Neuron (in vitro differentiated cells): ENCODE results near the gene COQ8A.
"Not testable (repeated sequence)": the region's sequence is repeated elsewhere in the genome, so short reads cannot be mapped to it uniquely, and the experiment has no call there.

Experiments
- H2AFZ ChIP-seq: one replicate; pipeline ENCODE4 v1.6.1; 2013; ENCODE audit warnings: low read depth, mild to moderate bottlenecking, inconsistent platforms, low read length, moderate library complexity
- H3K27me3 ChIP-seq: one replicate; pipeline ENCODE4 v1.6.1; 2013; ENCODE audit warnings: low read length; ENCODE audit not compliant: insufficient read depth
- H3K36me3 ChIP-seq: one replicate; pipeline ENCODE4 v1.6.1; 2013; ENCODE audit warnings: low read length; ENCODE audit not compliant: insufficient read depth
- H3K4me1 ChIP-seq: one replicate; pipeline ENCODE4 v1.6.1; 2013; ENCODE audit warnings: low read length; ENCODE audit not compliant: insufficient read depth
- H3K4me3 ChIP-seq: 2 replicates; pipeline ENCODE4 v1.5.1; 2013; ENCODE audit warnings: mild to moderate bottlenecking, low read length, moderate library complexity
- H3K9me3 ChIP-seq: one replicate; pipeline ENCODE4 v1.6.1; 2013; ENCODE audit warnings: low read length

The COQ8A gene

DNA sequence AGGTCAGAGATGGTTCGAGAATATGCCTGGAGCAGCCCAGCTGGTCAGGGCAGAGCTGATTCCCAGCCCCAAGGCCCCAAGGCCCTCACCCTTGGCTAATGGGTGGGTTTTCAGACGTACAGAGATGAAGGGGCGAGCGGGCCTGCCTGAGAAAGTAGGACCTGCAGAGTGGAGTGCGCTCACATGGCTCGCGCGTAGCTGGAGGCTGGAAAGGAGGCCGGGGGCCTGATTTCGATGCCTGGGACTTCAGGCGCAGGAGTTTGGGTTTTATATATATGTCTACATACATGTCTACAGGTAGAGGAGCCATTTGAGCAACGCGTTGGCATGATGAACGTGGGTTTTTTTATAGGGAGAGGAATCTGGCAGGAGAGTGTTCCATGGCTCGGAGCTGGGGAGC is 8.9 kb downstream of the COQ8A start:
- no peak overlapping the region for H2AFZ ChIP-seq
- H3K4me3 ChIP-seq: no peak overlapping the region
- H3K27me3 ChIP-seq: no peaks in the 10 kb centered on the region
- peaks cover 18% of the 10 kb centered on the region for H3K4me1 ChIP-seq
- H3K36me3 ChIP-seq: no peaks in the 10 kb centered on the region
- H3K9me3 ChIP-seq: no peaks in the 10 kb centered on the region

GRCh38 chr1:226949401-226949800 is 9.3 kb downstream of the COQ8A start:
- H2AFZ ChIP-seq: no peak overlapping the region
- no peaks in the 10 kb centered on the region for H3K27me3 ChIP-seq
- no peak overlapping the region for H3K4me3 ChIP-seq
- H3K36me3 ChIP-seq: no peaks in the 10 kb centered on the region
- H3K9me3 ChIP-seq: no peaks in the 10 kb centered on the region
- H3K4me1 ChIP-seq: peaks cover 21% of the 10 kb centered on the region

DNA sequence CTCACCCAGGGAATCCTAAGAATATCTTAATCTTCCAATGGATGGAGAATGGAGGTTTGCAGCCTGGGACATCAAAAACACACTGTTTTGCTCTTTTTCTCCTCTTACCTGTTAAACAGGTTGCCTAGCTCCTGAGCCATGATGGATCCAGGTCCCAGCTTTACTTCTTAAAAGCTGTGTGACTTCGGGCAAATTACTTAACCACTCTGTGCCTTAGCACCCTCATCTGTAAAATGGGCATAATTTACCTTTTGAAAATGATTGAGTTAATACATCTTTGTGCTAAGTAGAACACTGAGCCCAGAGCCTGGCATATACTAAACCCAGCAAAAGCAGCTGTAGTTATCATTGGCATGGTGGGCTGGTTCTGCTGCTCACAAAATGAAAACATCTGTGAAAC is 10.2 kb downstream of the COQ8A start:
- Histone ChIP-seq H3K4me3 (no peak overlapping the region), H3K36me3 (no peaks in the 10 kb centered on the region), H3K27me3 (no peaks in the 10 kb centered on the region)

DNA sequence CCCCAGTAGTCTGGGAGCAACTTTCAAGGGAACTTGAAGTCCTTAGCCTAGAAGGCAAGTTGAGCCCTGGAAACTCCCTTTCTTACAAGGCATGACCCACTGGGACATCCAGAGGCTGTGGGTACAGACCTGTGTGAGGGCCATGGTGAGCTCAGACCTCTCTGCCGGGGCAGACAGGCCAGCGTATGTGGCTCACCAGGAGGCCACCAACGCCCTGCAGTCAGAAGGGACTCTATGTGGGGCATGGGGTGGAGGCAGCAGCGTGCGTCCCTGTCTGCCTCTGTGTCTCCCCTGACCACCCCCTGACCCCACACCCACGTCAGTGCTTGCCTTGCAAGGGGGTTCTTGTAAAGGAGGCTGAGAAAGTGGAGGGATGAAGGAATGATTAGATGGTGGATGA is 10.8 kb downstream of the COQ8A start:
- no peaks in the 10 kb centered on the region for H3K27me3 ChIP-seq
- no peak overlapping the region for H2AFZ ChIP-seq
- H3K4me1 ChIP-seq: peaks cover 14% of the 10 kb centered on the region
- H3K4me3 ChIP-seq: no peak overlapping the region
- H3K9me3 ChIP-seq: peaks cover 7% of the 10 kb centered on the region
- no peaks in the 10 kb centered on the region for H3K36me3 ChIP-seq

More for the DNA sequence above, 10.2 kb downstream of the COQ8A start:
- peaks cover 7% of the 10 kb centered on the region for H3K9me3 ChIP-seq
- H2AFZ ChIP-seq: no peak overlapping the region
- H3K4me1 ChIP-seq: peaks cover 16% of the 10 kb centered on the region

GRCh38 chr1:226951286-226952117 is 11.4 kb downstream of the COQ8A start:
- Histone ChIP-seq H3K27me3 (no peaks in the 10 kb centered on the region), H3K36me3 (no peaks in the 10 kb centered on the region), H3K4me3 (no peak overlapping the region), H2AFZ (no peak overlapping the region), H3K9me3 (peaks cover 7% of the 10 kb centered on the region), H3K4me1 (peaks cover 14% of the 10 kb centered on the region)

DNA sequence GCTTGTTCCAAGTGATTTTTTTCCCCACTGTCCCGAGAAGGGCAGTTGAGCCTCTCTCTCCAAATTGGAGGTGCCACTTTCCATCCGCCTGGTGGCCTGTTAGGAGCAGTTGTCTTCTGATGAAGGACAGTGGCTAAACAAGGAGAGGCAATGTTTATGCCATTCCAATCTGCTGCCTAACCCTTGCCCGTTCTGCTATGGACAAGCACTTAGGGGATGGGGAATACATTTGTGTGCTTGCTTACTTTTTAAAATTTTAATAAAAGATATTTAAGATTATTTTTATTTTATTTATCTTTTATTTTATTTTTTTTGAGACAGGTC is 12.0 kb downstream of the COQ8A start:
- H3K27me3 ChIP-seq: no peaks in the 10 kb centered on the region
- peaks cover 7% of the 10 kb centered on the region for H3K9me3 ChIP-seq
- H3K4me3 ChIP-seq: no peak overlapping the region
- no peak overlapping the region for H2AFZ ChIP-seq
- peaks cover 14% of the 10 kb centered on the region for H3K4me1 ChIP-seq
- no peaks in the 10 kb centered on the region for H3K36me3 ChIP-seq

- Histone ChIP-seq H3K36me3 (no peaks in the 10 kb centered on the region), H3K9me3 (peaks cover 7% of the 10 kb centered on the region), H2AFZ (no peak overlapping the region), H3K27me3 (no peaks in the 10 kb centered on the region), H3K4me1 (peaks cover 14% of the 10 kb centered on the region), H3K4me3 (no peak overlapping the region)
Measured at GRCh38 chr1:226953175-226953800, 13.2 kb downstream of the COQ8A start.

DNA sequence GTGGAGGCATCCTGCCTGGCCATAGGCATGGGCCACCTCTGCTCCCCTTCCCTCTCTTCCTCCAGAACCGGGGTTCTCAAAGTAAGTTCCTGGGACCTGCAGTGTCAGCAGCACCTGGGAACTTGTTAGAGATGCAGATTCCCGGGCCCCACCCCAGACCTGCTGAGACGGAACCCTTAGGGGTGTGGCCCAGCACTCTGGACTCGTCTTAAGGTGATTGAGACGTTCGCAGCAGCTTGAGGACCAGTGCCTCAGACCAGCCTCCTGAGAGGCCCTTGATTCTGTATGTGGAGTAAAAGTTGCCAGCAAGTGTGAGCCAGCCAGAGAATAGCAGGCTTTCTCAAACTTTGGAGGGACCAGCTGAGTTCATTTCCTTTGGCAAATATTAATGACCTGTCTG is 14.2 kb downstream of the COQ8A start:
- Histone ChIP-seq H3K36me3 (no peaks in the 10 kb centered on the region), H3K27me3 (no peaks in the 10 kb centered on the region), H3K9me3 (peaks cover 7% of the 10 kb centered on the region), H2AFZ (no peak overlapping the region), H3K4me1 (peaks cover 14% of the 10 kb centered on the region), H3K4me3 (no peak overlapping the region)

- Histone ChIP-seq H2AFZ (no peak overlapping the region), H3K27me3 (no peaks in the 10 kb centered on the region), H3K9me3 (peaks cover 7% of the 10 kb centered on the region), H3K4me1 (peaks cover 14% of the 10 kb centered on the region), H3K36me3 (no peaks in the 10 kb centered on the region), H3K4me3 (no peak overlapping the region)
Measured at GRCh38 chr1:226954777-226955176, 14.7 kb downstream of the COQ8A start.

DNA sequence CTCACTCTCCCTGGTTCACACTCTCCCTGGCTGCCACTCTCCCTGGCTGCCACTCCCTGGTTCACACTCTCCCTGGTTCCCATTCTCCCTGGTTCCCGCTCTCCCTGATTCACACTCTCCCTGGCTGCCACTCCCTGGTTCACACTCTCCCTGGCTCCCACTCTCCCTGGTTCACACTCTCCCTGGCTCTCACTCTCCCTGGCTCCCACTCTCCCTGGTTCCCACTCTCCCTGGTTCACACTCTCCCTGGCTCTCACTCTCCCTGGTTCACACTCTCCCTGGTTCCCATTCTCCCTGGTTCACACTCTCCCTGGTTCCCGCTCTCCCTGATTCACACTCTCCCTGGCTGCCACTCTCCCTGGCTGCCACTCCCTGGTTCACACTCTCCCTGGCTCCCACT is 15.8 kb downstream of the COQ8A start:
- H2AFZ ChIP-seq, H3K27me3 ChIP-seq, H3K4me3 ChIP-seq, H3K36me3 ChIP-seq, H3K9me3 ChIP-seq: not testable (repeated sequence)
- H3K4me1 ChIP-seq: peaks cover 14% of the 10 kb centered on the region

DNA sequence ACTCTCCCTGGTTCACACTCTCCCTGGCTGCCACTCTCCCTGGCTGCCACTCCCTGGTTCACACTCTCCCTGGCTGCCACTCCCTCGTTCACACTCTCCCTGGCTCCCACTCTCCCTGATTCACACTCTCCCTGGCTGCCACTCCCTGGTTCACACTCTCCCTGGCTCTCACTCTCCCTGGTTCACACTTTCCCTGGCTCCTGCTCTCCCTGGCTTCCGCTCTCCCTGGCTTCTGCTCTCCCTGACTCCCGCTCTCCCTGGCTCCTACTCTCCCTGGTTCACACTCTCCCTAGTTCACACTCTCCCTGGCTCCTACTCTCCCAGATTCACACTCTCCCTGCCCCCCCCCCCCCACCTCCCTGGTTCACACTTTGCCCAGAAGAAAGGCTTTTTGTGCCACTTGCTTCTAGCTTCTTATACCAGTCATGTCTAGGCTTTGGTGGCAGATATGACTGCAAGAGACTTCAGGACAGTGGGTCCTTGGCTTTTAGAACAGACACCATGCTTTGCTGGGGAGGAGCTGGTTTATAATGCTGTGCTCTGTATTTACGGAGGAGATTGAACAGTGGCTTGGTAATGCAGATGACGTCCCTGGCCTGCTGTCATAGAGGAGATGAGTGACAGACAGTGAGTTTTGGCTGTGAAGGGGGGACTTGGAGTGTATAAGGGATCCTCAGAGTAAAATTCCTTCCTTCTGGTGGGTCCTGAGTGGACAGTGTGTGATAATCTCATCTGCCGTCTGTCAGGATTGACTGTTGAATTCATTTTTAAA is 17.0 kb downstream of the COQ8A start:
- peaks cover 7% of the 10 kb centered on the region for H3K9me3 ChIP-seq

DNA sequence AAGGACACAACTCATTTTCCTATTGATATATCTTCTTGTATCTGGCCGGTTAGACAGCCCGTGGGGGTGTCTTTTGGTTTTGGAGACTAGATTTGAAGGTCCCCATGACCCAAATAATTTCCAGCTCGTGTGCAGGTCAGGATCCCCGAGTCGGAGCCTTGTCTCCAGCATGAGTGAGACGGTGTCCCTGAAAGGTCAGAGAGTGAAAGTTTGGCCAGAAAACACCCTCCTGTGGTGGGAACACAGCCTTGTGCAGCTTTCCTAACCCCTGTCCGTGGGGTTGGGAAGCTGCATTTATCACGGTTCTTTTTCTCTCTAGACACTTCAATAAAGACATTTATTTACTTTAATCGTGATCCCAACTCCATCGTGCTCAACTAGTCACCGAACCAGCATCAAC is 17.6 kb downstream of the COQ8A start:
- H3K9me3 ChIP-seq: peaks cover 7% of the 10 kb centered on the region
- no peak overlapping the region for H2AFZ ChIP-seq
- H3K36me3 ChIP-seq: no peaks in the 10 kb centered on the region
- H3K27me3 ChIP-seq: no peaks in the 10 kb centered on the region
- no peak overlapping the region for H3K4me3 ChIP-seq
- H3K4me1 ChIP-seq: peaks cover 14% of the 10 kb centered on the region

More for the DNA sequence above, 17.0 kb downstream of the COQ8A start:
- Histone ChIP-seq H3K27me3 (no peaks in the 10 kb centered on the region), H2AFZ (no peak overlapping the region), H3K36me3 (no peaks in the 10 kb centered on the region), H3K4me1 (peaks cover 14% of the 10 kb centered on the region), H3K4me3 (no peak overlapping the region)

DNA sequence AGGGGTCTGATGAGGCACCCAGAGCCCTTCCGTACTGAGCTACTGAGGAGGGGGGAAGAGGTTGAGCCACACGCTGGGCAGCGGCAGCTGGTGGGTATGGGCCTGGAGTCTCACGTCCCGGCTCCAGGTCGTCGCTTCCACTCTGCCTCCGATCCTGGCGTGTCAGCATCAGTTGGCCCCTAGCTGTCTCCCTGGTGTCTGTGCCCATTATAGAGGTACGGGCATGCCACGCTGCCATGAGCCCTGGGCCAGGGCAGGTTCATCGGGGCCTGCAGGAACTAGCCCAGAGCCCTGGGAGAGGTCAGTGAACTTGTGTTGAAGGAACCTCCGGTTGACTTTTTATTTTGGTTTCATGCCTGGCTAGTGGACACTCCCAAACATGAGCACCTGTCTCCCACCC is 18.2 kb downstream of the COQ8A start:
- peaks cover 7% of the 10 kb centered on the region for H3K9me3 ChIP-seq
- H3K27me3 ChIP-seq: no peaks in the 10 kb centered on the region
- peaks cover 14% of the 10 kb centered on the region for H3K4me1 ChIP-seq
- H3K4me3 ChIP-seq: no peak overlapping the region
- no peaks in the 10 kb centered on the region for H3K36me3 ChIP-seq
- H2AFZ ChIP-seq: no peak overlapping the region
